ENCODE measurements around the gene RAB8A. TPM values are rescaled to one million over a fixed set of nuclear protein-coding genes. Genes with fewer than 3 reads are reported as not detected.
A peak's percentile ranks its signal among the peaks of the same experiment; 100 is the strongest.

The RAB8A gene
- total and polyA plus RNA-seq, 2 donors from 2014 or later, result 38.5 to 75.6 TPM

- Histone ChIP-seq H3K27me3 (ENCODE audit: control insufficient read depth, insufficient read depth, low read length) (no peaks in the 10 kb centered on the region), H3K4me3 (ENCODE audit: low read length in 3 of 3) (no peak overlapping the region), H3K27ac (ENCODE audit: low read depth in 2 of 2, low read length in 2 of 2) (peak overlapping the region in 1 of 2 donors; percentile 11), H3K4me1 (ENCODE audit: control insufficient read depth in 2 of 3, insufficient read depth in 2 of 3, low read depth in 1 of 3, low read length in 3 of 3) (peaks cover 0 to 10% (median 8%) of the 10 kb centered on the region in 3 donors), H3K9ac (ENCODE audit: low read length in 3 of 3) (no peak overlapping the region), H3K36me3 (ENCODE audit: control insufficient read depth in 2 of 3, insufficient read depth in 3 of 3, low read length in 3 of 3) (peaks cover 19 to 24% (median 23%) of the 10 kb centered on the region in 3 donors), H3K9me3 (ENCODE audit: control insufficient read depth in 2 of 3, insufficient read depth in 1 of 3, low read length in 3 of 3) (no peaks in the 10 kb centered on the region)
- FAIRE-seq (no peak), DNase-seq (peak in 3 of 5 donors; percentile 33 to 66 (median 57))
- intact Hi-C loops (cut with DNase I), result no loop called here
- TF ChIP-seq, protein P1, sequence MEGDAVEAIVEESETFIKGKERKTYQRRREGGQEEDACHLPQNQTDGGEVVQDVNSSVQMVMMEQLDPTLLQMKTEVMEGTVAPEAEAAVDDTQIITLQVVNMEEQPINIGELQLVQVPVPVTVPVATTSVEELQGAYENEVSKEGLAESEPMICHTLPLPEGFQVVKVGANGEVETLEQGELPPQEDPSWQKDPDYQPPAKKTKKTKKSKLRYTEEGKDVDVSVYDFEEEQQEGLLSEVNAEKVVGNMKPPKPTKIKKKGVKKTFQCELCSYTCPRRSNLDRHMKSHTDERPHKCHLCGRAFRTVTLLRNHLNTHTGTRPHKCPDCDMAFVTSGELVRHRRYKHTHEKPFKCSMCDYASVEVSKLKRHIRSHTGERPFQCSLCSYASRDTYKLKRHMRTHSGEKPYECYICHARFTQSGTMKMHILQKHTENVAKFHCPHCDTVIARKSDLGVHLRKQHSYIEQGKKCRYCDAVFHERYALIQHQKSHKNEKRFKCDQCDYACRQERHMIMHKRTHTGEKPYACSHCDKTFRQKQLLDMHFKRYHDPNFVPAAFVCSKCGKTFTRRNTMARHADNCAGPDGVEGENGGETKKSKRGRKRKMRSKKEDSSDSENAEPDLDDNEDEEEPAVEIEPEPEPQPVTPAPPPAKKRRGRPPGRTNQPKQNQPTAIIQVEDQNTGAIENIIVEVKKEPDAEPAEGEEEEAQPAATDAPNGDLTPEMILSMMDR (IDR thresholded peaks at IDR 0.05; ENCODE audit: borderline replicate concordance, extremely low read depth, insufficient read depth), result no peak
Observed at GRCh38 chr19:16088351-16089009, 23.2 kb upstream of the RAB8A start.

DNA sequence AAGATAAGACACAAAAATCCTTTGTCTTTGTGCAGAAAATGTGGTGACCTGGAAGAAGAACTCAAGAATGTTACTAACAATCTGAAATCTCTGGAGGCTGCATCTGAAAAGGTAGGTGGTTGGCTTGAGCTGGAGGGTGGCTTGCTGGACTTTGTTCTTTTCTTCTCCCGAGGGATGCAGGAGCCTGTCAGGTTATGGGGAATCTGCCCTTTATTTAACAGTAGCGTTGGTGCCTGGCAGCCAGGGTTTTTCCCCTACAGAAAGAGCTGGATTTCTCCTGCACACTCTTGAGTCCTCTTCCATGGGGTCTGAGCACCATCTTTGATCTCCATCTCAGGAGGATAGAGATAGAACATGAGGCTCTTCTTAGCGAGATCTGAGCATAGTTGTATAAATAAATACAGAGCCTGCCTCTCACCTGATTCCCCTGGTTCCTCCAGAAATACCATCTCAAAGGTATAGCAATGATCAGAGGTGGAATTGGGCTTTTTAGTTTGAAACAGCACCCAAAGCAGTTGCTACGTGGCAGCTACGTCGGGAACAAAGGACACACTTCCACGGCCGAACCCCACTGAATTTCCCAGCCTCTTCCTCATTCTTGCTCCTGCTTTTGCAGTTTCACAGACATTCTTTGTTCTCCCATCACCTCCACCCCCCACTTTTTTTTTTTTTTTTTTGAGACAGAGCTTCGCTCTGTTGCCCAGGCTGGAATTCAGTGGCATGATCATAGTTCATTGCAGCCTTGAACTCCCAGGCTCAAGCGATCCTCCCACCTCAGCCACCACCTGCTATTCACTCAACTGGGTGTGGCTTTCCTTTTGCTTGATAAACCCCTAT is 22.5 kb upstream of the RAB8A start:
- no peak for FAIRE-seq
- H3K27me3 ChIP-seq (ENCODE audit: control insufficient read depth, insufficient read depth, low read length), result no peaks in the 10 kb centered on the region
- intact Hi-C loops (cut with DNase I), result no loop called here
- H3K4me3 ChIP-seq (ENCODE audit: low read length in 3 of 3), result no peak overlapping the region
- H3K9me3 ChIP-seq (ENCODE audit: control insufficient read depth in 2 of 3, insufficient read depth in 1 of 3, low read length in 3 of 3), result no peaks in the 10 kb centered on the region
- H3K4me1 ChIP-seq (ENCODE audit: control insufficient read depth in 2 of 3, insufficient read depth in 2 of 3, low read depth in 1 of 3, low read length in 3 of 3), result peaks cover 0 to 10% (median 8%) of the 10 kb centered on the region in 3 donors
- TF ChIP-seq, protein P1 (IDR thresholded peaks at IDR 0.05; ENCODE audit: borderline replicate concordance, extremely low read depth, insufficient read depth), result no peak
- no peak overlapping the region for H3K27ac ChIP-seq (ENCODE audit: low read depth in 2 of 2, low read length in 2 of 2)
- no peak overlapping the region for H3K9ac ChIP-seq (ENCODE audit: low read length in 3 of 3)
- peak in 4 of 5 donors; percentile 34 to 80 (median 62) for DNase-seq
- peaks cover 16 to 25% (median 21%) of the 10 kb centered on the region in 3 donors for H3K36me3 ChIP-seq (ENCODE audit: control insufficient read depth in 2 of 3, insufficient read depth in 3 of 3, low read length in 3 of 3)

DNA sequence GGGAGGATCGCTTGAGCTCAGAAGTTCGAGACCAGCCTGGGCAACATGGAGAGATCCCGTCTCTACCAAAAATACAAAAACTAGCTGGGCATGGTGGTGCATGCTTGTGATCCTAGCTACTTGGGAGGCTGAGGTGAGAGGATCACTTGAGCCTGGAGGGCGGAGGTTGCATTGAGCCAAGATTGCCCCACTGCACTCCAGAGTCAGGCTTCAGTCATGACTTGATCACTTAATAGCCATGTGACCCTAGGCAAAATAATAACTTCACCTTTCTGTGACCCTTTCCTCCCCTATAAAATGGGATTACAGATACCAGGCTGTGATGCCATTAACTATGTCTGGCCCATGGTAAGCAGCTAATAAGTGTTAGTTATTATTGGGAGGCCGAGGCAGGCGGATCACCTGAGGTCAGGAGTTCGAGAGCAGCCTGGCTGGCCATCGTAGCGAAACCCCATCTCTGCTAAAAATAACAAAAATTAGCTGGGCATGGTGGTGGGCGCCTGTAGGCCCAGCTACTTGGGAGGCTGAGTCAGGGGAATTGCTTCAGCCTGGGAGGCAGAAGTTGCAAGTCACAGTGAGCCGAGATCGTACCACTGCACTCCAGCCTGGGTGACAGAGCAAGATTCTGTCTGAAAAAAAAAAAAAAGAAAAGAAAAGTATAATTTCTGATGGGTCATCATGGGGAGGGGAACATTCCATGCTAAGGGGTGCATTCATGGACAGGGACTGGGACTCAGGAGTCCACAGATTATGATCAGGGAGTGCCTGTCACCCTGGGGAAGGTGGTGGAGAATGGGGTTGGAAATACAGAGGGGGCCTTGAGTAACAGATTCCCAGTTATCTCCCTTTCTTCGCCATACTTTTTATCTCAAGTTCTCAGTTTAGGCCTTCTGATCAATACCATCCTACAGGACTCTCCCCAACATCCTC is 19.9 kb upstream of the RAB8A start:
- Histone ChIP-seq H3K27me3 (ENCODE audit: control insufficient read depth, insufficient read depth, low read length) (no peaks in the 10 kb centered on the region), H3K9ac (ENCODE audit: low read length in 3 of 3) (no peak overlapping the region), H3K4me3 (ENCODE audit: low read length in 3 of 3) (no peak overlapping the region), H3K9me3 (ENCODE audit: control insufficient read depth in 2 of 3, insufficient read depth in 1 of 3, low read length in 3 of 3) (no peaks in the 10 kb centered on the region), H3K4me1 (ENCODE audit: control insufficient read depth in 2 of 3, insufficient read depth in 2 of 3, low read depth in 1 of 3, low read length in 3 of 3) (peaks cover 0 to 10% (median 8%) of the 10 kb centered on the region in 3 donors), H3K36me3 (ENCODE audit: control insufficient read depth in 2 of 3, insufficient read depth in 3 of 3, low read length in 3 of 3) (peaks cover 14 to 23% (median 15%) of the 10 kb centered on the region in 3 donors), H3K27ac (ENCODE audit: low read depth in 2 of 2, low read length in 2 of 2) (no peak overlapping the region)
- TF ChIP-seq, protein P1 (IDR thresholded peaks at IDR 0.05; ENCODE audit: borderline replicate concordance, extremely low read depth, insufficient read depth), result no peak
- DNase-seq (peak in 1 of 5 donors; percentile 15), FAIRE-seq (no peak)
- intact Hi-C loops (cut with DNase I), result no loop called here

Measured in kidney (tissue), 14 donors.